CD4-positive, alpha-beta T cell treated with Interleukin-4 for 1 hour (primary cell): ENCODE measurements around the gene AUNIP.

Source experiments
- DNase-seq, 2 donors: peaks; one replicate each; pipeline ENCODE4 v3.0.0-alpha.2; 2020 to 2022

AUNIP gene

DNA sequence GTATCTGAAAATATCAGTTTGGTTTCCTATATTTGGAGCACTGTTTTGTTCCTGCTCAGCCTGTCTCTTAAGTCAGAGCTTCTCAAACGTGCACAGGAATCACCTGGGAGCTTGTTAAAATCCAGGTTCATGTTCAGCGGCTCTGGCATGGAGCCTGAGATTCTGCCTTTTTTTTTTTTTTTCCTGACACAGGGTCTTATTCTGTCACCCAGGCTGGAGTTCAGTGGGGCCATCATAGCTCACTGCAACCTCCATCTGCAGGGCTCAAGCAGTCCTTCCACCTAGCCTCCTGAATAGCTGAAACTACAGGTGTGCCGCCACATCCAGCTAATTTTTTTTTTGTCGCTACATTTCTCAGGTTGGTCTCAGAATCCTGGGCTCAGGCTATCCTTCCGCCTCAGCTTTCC is 71.5 kb downstream of the AUNIP start:
- DNase-seq: no peak

DNA sequence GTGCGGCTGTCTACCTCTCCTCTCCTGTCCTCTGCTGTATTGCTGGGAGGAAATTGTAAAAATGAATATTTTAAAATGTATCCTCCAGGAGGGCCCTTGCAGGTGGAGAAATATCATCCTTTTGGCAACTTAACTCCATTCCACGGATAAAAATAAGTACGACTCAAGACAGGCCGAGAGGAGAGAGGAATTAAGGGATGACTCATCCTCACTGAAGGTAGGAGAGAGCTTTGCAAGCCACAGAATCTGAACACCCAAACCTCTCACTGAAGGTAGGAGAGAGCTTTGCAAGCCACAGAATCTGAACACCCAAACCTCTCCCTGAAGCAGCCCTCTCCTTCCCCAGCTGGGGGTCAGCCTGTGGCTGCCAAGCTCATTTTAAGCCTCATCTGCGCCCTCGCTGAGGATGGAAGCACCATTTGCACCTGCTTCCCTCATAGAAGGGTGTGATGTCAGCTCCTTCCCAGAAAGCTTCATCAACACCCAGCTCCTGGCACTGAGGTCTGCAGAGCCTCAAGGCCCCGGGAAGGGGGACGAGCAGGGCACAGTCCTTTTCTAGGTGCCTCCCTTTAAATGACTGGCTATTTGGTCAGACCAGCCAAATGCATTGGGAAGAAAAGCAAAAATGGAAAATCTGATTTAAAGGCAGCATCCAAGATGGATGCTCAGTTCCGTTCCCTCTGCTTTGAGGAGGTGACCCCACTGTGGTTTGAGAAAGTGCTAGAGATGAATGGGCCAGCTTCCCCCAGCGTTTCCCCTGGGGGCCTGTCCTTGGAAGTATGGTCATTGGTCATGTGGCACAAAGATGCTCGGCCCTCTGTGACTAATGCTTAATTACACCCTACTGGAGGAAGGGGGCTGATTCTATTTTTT is 72.1 kb downstream of the AUNIP start:
- no peak for DNase-seq

- no peak for DNase-seq
Measured at GRCh38 chr1:25785333-25786067, 73.8 kb downstream of the AUNIP start.

- no peak for DNase-seq
Measured at GRCh38 chr1:25784575-25785051, 74.6 kb downstream of the AUNIP start.
